Right atrium auricular region (tissue), 2 donors: ENCODE results near the gene PRR15. TPM values are rescaled to one million over a fixed set of nuclear protein-coding genes. Genes with fewer than 3 reads are reported as not detected.

Experiments
- DNase-seq: peaks from one replicate; pipeline ENCODE4 v3.0.0-alpha.2; 2019; ENCODE audit warnings: low spot score
- H3K27ac ChIP-seq, 2 donors: fragments of 200-600 bp; sonication (generic); 1 replicate in 1 of 2; 2 replicates in 1 of 2; pipeline ENCODE4 v1.5.1; 2016 to 2019
- H3K27me3 ChIP-seq, 2 donors: fragments of 200-600 bp; sonication (generic); one replicate each; pipeline versions ENCODE4 v1.5.1 to v1.6.0; 2017 to 2019
- H3K36me3 ChIP-seq: fragments of 200-600 bp; sonication (generic); one replicate; pipeline ENCODE4 v1.5.1; 2016
- H3K4me1 ChIP-seq, 2 donors: fragments of 200-600 bp; sonication (generic); one replicate each; pipeline versions ENCODE4 v1.5.1 to v1.6.0; 2017 to 2019
- H3K4me3 ChIP-seq, 2 donors: fragments of 200-600 bp; sonication (generic); 1 replicate in 1 of 2; 2 replicates in 1 of 2; pipeline ENCODE4 v1.5.1; 2017 to 2019; ENCODE audit warnings: mild to moderate bottlenecking in 1 of 2, moderate library complexity in 1 of 2
- H3K9me3 ChIP-seq, 2 donors: fragments of 200-600 bp; sonication (generic); one replicate each; pipeline ENCODE4 v1.5.1; 2019
- CTCF ChIP-seq, 2 donors: fragments of 200-600 bp; sonication (generic); IDR thresholded peaks; one replicate each; pipeline ENCODE4 v1.5.1; 2019; ENCODE audit warnings: antibody characterized with exemption in 2 of 2
- total RNA-seq, 2 donors: library from RNA; depleted of rRNA; stranded (reverse); fragments of >200 nt; gene quantifications; one replicate each; pipeline ENCODE4 v1.1.0, GENCODE V29; 2016

Gene PRR15
- total RNA-seq, 2 donors from 2014 or later = 4.2 to 26.3 TPM

GRCh38 chr7:29538389-29538788 is 25.2 kb upstream of the PRR15 start:
- no peaks in the 10 kb centered on the region for H3K36me3 ChIP-seq
- H3K9me3 ChIP-seq = peaks cover 0 to 3% of the 10 kb centered on the region in 2 donors
- no peak overlapping the region for H3K27ac ChIP-seq
- no peaks in the 10 kb centered on the region for H3K27me3 ChIP-seq
- H3K4me3 ChIP-seq = no peak overlapping the region
- no peak for TF ChIP-seq CTCF (IDR thresholded peaks at IDR 0.05)
- H3K4me1 ChIP-seq = no peaks in the 10 kb centered on the region
- DNase-seq = no peak

DNA sequence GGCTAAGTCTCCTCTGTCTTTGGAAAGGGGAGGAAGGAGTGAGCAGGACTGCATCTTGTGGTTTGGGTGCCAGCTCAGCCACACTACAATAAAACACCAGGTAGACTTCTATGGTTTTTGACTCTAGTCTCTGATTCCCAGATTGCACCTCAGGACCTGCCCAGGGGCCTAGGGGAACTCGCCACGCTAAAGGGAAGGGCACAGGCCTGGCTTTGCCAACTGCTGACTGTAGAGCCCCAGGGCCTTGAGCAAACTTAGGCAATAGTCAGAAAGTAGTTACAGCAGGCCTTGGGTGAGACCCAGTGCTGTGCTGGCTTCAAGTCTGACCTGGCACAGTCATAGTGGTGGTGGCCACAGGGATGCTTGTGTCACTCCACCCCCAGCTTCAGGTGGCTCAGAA is 24.2 kb upstream of the PRR15 start:
- H3K4me1 ChIP-seq = no peaks in the 10 kb centered on the region
- no peak for TF ChIP-seq CTCF (IDR thresholded peaks at IDR 0.05)
- H3K9me3 ChIP-seq = peaks cover 0 to 11% of the 10 kb centered on the region in 2 donors

GRCh38 chr7:29547421-29547820 is 16.2 kb upstream of the PRR15 start:
- Histone ChIP-seq H3K4me1 (no peaks in the 10 kb centered on the region), H3K36me3 (no peaks in the 10 kb centered on the region), H3K27me3 (no peaks in the 10 kb centered on the region), H3K4me3 (no peak overlapping the region), H3K27ac (no peak overlapping the region), H3K9me3 (peaks cover 0 to 15% of the 10 kb centered on the region in 2 donors)
- TF ChIP-seq CTCF (IDR thresholded peaks at IDR 0.05) = no peak
- no peak for DNase-seq

More for the DNA sequence above, 24.2 kb upstream of the PRR15 start:
- Histone ChIP-seq H3K27ac (no peak overlapping the region), H3K27me3 (no peaks in the 10 kb centered on the region), H3K4me3 (no peak overlapping the region), H3K36me3 (no peaks in the 10 kb centered on the region)
- no peak for DNase-seq

DNA sequence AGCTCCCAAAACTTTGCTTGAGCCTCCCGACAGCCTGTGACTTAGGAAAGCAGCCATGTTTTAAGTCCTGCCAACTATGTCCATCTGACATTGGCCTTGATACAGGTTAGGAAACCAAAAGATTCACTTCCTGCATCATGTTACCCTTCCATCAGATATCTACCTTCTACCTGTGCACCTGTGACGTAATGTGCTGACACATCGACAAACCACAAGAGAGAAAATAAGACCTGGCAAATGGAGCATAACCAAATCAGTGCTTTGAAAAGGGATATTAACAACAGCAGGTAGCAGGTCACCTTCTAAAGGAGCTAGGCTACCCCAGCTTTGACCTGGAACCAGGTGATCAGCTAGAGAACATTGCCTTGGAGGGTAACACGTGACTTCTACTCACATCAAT is 14.8 kb upstream of the PRR15 start:
- no peaks in the 10 kb centered on the region for H3K36me3 ChIP-seq
- no peak overlapping the region for H3K27ac ChIP-seq
- TF ChIP-seq CTCF (IDR thresholded peaks at IDR 0.05) = no peak
- DNase-seq = no peak
- no peak overlapping the region for H3K4me3 ChIP-seq
- H3K4me1 ChIP-seq = no peaks in the 10 kb centered on the region
- H3K9me3 ChIP-seq = peaks cover 0 to 8% of the 10 kb centered on the region in 2 donors
- no peaks in the 10 kb centered on the region for H3K27me3 ChIP-seq

DNA sequence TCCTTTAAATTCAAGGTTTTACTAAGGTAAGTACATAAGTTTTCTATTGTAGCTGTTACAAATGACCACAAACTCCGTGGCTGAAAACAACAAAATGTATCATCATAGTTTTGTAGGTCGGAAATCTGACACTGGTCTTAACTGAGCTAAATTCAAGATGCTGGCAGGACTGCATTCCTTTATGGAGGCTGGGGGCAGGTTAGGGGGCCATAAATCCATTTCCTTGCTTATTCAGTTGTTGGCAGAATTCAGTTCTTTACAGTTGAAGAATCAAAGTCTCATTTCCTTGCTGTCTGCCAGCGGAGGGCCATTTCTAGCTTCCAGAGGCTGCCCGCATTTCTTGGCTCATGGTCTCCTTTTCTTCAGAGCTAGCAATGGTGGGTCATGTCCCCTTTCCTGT is 11.2 kb upstream of the PRR15 start:
- no peaks in the 10 kb centered on the region for H3K9me3 ChIP-seq
- no peaks in the 10 kb centered on the region for H3K36me3 ChIP-seq
- H3K4me3 ChIP-seq = no peak overlapping the region
- no peaks in the 10 kb centered on the region for H3K4me1 ChIP-seq
- H3K27ac ChIP-seq = no peak overlapping the region
- H3K27me3 ChIP-seq = no peaks in the 10 kb centered on the region
- no peak for TF ChIP-seq CTCF (IDR thresholded peaks at IDR 0.05)
- no peak for DNase-seq

GRCh38 chr7:29555061-29555460 is 8.6 kb upstream of the PRR15 start:
- H3K27me3 ChIP-seq = no peaks in the 10 kb centered on the region
- no peak for TF ChIP-seq CTCF (IDR thresholded peaks at IDR 0.05)

More at GRCh38 chr7:29555061-29555460, 8.6 kb upstream of the PRR15 start:
- Histone ChIP-seq H3K4me1 (no peaks in the 10 kb centered on the region), H3K4me3 (no peak overlapping the region), H3K27ac (no peak overlapping the region), H3K9me3 (no peaks in the 10 kb centered on the region), H3K36me3 (no peaks in the 10 kb centered on the region)
- no peak for DNase-seq
